Liver (tissue), 9 donors: ENCODE data around the gene MIB2. TPM values are rescaled to one million over a fixed set of nuclear protein-coding genes. Genes with fewer than 3 reads are reported as not detected.
A peak's percentile ranks its signal among the peaks of the same experiment; 100 is the strongest.
"Not testable (repeated sequence)": the region's sequence is repeated elsewhere in the genome, so short reads cannot be mapped to it uniquely, and the experiment has no call there.

Source experiments
- DNase-seq: peaks from one replicate; pipeline ENCODE4 v3.0.0-alpha.2; 2017; ENCODE audit warnings: low spot score
- H3K27ac ChIP-seq, 2 donors: one replicate each; pipeline ENCODE4 v1.7.0; 2013; ENCODE audit warnings: inconsistent platforms in 2 of 2, low read length in 2 of 2, control low read depth in 1 of 2, low read depth in 1 of 2, mild to moderate bottlenecking in 1 of 2
- H3K27me3 ChIP-seq, 4 donors: one replicate each; pipeline versions ENCODE4 v1.6.1 to v1.7.0; 2013; ENCODE audit warnings: low read length in 3 of 4, inconsistent platforms in 1 of 4, mild to moderate bottlenecking in 1 of 4, moderate library complexity in 1 of 4; ENCODE audit not compliant: control insufficient read depth in 4 of 4, insufficient read depth in 4 of 4
- H3K36me3 ChIP-seq, 4 donors: one replicate each; pipeline versions ENCODE4 v1.6.1 to v1.7.0; 2013; ENCODE audit warnings: low read length in 3 of 4, mild to moderate bottlenecking in 3 of 4, low read depth in 1 of 4, moderate library complexity in 1 of 4; ENCODE audit not compliant: control insufficient read depth in 4 of 4, insufficient read depth in 3 of 4
- H3K4me1 ChIP-seq, 4 donors: one replicate each; pipeline versions ENCODE4 v1.6.1 to v1.7.0; 2013; ENCODE audit warnings: low read length in 3 of 4, mild to moderate bottlenecking in 3 of 4, moderate library complexity in 1 of 4; ENCODE audit not compliant: control insufficient read depth in 4 of 4, insufficient read depth in 4 of 4
- H3K4me3 ChIP-seq, 3 donors: one replicate each; pipeline versions ENCODE4 v1.6.1 to v1.7.0; 2013; ENCODE audit warnings: low read length in 3 of 3, control low read depth in 1 of 3, low read depth in 1 of 3, mild to moderate bottlenecking in 1 of 3
- H3K9ac ChIP-seq, 2 donors: one replicate each; pipeline ENCODE4 v1.7.0; 2013; ENCODE audit warnings: low read length in 2 of 2, mild to moderate bottlenecking in 2 of 2, moderate library complexity in 2 of 2, control low read depth in 1 of 2, low read depth in 1 of 2
- H3K9me3 ChIP-seq, 4 donors: one replicate each; pipeline versions ENCODE4 v1.6.1 to v1.7.0; 2013; ENCODE audit warnings: low read length in 3 of 4; ENCODE audit not compliant: control insufficient read depth in 4 of 4
- ATF3 ChIP-seq: IDR thresholded peaks from 2 replicates; pipeline ENCODE4 v1.6.1; 2016; ENCODE audit warnings: antibody characterized with exemption
- FOXA2 ChIP-seq: IDR thresholded peaks from 2 replicates; pipeline ENCODE4 v1.6.1; 2016; ENCODE audit warnings: antibody characterized with exemption
- MAX ChIP-seq: IDR thresholded peaks from 2 replicates; pipeline ENCODE4 v1.6.1; 2016; ENCODE audit warnings: antibody characterized with exemption
- WGBS: extraction: QIAGEN DNeasy Blood & Tissue Kit; methylation state at CpG from one replicate; pipeline ENCODE4 v1.1.7; 2013; 5-methylcytosine and 5-hydroxymethylcytosine counted together
- polyA plus RNA-seq, 2 donors: library from polyadenylated mRNA; stranded (reverse) in 1 of 2; unstranded in 1 of 2; fragments of 200-250 nt in 1 of 2; fragments of >200 nt in 1 of 2; fragmentation: Nextera tagmentation in 1 of 2; extraction: Ambion mirVana in 1 of 2; gene quantifications; one replicate each; pipeline versions ENCODE4 v1.2.1 to v1.2.3, GENCODE V29; 2013 to 2015
- total RNA-seq, 2 donors: library from RNA; depleted of rRNA; stranded (reverse); fragments of >200 nt; gene quantifications; one replicate each; pipeline ENCODE4 v1.2.3, GENCODE V29; 2014
- donor health status: healthy.
- donor health status: healthy.
- donor health status: healthy.
- donor health status: healthy.
- donor health status: healthy.

MIB2 gene
- total and polyA plus RNA-seq, 4 donors = 9.8 to 33.0 (median 19.2) TPM

- TF ChIP-seq MAX = no peak
- TF ChIP-seq FOXA2 = no peak
- no peak for TF ChIP-seq ATF3
- Histone ChIP-seq H3K27me3 (no peaks in the 10 kb centered on the region), H3K4me3 (peak within 1 kb of the TSS in 1 of 3 donors; percentile 26), H3K4me1 (peaks cover 0 to 5% (median 0%) of the 10 kb centered on the region in 4 donors), H3K9me3 (no peaks in the 10 kb centered on the region), H3K36me3 (peaks cover 2 to 15% (median 9%) of the 10 kb centered on the region in 4 donors), H3K27ac (peak within 1 kb of the TSS; percentile 67 to 71), H3K9ac (no peak within 1 kb of the TSS)
- no peak for DNase-seq
- WGBS = 4% methylated on average over 48 of the region's 48 CpGs
Observed at GRCh38 chr1:1631782-1632420, 16.6 kb downstream of the MIB2 start, which contains the start of gene MMP23B. TSS of gene MMP23B (plus strand) at chr1:1632173. CDS start at chr1:1632219, 46 bp downstream.

DNA sequence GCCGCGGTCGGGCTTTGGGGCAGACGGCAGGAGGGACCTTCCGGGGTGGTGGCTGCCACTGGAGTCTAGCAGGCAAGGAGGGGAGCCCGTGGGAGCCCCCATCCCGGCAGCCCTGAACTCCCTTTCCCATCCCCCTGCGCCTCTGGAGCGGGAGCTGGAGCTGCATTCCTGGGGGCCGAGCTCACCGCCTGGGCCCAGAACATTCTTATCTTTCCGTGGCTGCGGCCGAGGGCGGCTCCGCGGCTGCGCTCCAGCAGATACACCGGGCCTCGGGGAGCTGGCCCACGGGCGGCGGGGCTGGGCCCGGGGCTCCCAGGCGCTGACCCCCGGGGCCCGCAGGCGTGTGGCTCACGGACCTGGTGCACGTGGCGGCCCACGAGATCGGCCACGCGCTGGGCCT, 18.1 kb downstream of the MIB2 start:
- H3K27me3 ChIP-seq, H3K9me3 ChIP-seq, H3K4me1 ChIP-seq, H3K9ac ChIP-seq, DNase-seq, H3K4me3 ChIP-seq, H3K27ac ChIP-seq: not testable (repeated sequence)
- WGBS = no CpG with 5 or more reads among the region's 35 CpGs
- H3K36me3 ChIP-seq = peaks cover 5 to 13% (median 11%) of the 10 kb centered on the region in 4 donors

DNA sequence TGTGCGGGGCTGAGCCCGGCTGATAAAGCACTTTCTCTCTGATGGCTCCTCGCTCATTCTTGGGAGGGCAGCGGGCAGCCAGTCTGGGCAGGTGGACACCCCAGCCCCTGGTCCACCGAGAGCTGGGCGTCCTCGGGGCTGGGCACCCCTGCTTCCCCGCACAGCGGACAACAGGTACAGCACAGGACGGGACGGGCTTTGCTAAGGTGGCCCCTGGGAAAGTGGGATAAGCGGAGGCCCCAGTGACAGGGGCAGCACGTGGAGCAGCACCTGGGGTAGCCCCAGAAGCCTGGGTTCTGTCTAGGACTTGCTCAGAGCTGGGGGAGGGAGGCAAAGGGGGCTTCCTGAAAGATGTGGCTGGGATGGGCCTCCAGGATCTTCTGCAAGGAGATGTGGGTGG, 19.3 kb downstream of the MIB2 start:
- H3K27ac ChIP-seq, H3K4me3 ChIP-seq, DNase-seq, H3K9me3 ChIP-seq, H3K27me3 ChIP-seq, H3K9ac ChIP-seq, H3K4me1 ChIP-seq: not testable (repeated sequence)
- peaks cover 5 to 10% (median 9%) of the 10 kb centered on the region in 4 donors for H3K36me3 ChIP-seq
- 92% methylated on average over 9 of the region's 13 CpGs for WGBS

GRCh38 chr1:1636621-1637478, 21.6 kb downstream of the MIB2 start:
- H3K4me3 ChIP-seq, H3K9ac ChIP-seq, H3K9me3 ChIP-seq, DNase-seq, H3K36me3 ChIP-seq, H3K4me1 ChIP-seq, H3K27ac ChIP-seq, H3K27me3 ChIP-seq: not testable (repeated sequence)
- 96% methylated on average over 37 of the region's 37 CpGs for WGBS

DNA sequence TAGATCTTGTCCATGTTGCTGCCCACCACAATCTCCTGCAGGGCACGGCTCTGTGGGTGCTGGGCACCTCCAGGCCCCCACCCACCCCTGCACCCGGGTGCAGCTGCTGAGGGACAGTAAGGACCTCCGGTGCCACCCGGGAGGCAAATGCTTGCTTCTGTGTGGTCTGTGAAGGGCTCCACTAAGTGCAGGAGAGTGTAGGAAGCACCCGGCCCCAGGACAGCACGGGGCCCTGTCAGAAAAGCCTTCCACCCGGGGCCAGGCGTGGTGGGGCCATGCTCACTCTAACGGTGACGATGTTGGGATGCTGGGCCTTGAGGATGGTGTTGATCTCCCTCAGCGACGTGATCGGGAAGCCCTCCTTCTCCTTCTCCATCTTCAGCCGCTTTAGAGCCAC, 22.2 kb downstream of the MIB2 start:
- not testable (repeated sequence) for H3K9me3 ChIP-seq, H3K36me3 ChIP-seq, DNase-seq, H3K4me3 ChIP-seq, H3K27ac ChIP-seq, H3K27me3 ChIP-seq, H3K9ac ChIP-seq, H3K4me1 ChIP-seq
- WGBS = 94% methylated on average over 14 of the region's 14 CpGs

DNA sequence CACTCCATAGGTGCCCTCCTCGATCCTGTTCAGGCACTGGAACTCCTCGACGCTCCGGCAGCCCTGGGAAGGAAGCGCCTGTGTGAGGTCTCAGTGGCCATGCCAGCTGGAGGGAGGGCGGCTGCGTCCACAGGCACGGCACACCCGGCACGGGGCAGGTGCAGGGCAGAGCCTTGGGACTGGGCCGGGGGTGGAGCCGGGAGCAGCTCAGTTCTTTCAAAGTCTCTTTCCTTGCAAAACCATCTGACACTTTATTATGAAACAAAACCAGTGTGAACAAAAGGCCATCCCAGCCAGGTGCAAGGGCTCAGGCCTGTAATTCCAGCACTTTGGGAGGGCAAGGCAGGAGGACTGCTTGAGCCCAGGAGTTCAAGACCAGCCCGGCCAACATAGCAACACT, 23.2 kb downstream of the MIB2 start:
- H3K9ac ChIP-seq, H3K27ac ChIP-seq, H3K4me1 ChIP-seq, DNase-seq, H3K4me3 ChIP-seq, H3K36me3 ChIP-seq, H3K9me3 ChIP-seq, H3K27me3 ChIP-seq: not testable (repeated sequence)
- 90% methylated on average over 9 of the region's 13 CpGs for WGBS

DNA sequence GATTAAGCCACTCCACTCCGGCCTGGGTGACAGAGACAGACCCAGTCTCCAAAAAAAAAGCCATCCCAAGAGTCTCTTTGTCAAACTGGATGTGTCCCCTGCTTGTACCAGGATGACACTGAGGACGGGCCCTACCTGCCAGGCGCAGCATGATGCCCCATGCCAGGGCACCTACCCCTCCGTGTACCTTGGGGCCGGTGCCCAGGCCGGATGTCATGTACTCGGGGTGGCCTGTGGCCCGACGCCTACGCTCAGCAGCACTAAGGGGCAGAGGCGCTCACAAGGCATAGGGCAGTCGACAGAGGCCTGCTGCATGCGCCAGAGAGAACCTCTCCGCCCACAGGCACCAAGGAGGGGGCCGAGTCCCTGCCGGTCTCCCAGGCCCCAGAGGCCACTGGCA, 24.1 kb downstream of the MIB2 start:
- not testable (repeated sequence) for DNase-seq, H3K4me3 ChIP-seq, H3K27ac ChIP-seq, H3K36me3 ChIP-seq, H3K27me3 ChIP-seq, H3K9ac ChIP-seq, H3K9me3 ChIP-seq, H3K4me1 ChIP-seq
- 96% methylated on average over 16 of the region's 16 CpGs for WGBS
